AG04450 (cell line): ENCODE results near the gene ENOX1. TPM values are rescaled to one million over a fixed set of nuclear protein-coding genes. Genes with fewer than 3 reads are reported as not detected.

Experiments
- CTCF ChIA-PET: fragments of 300-600, 350-600 bp; formaldehyde crosslinking; extraction: SDS; loops from one replicate; lab custom pipeline; 2022; ENCODE audit warnings: antibody characterized with exemption, inconsistent platforms; lab: Charles Lee
- POLR2A ChIA-PET: fragments of 350-600 bp; formaldehyde crosslinking; extraction: SDS; loops from one replicate; lab custom pipeline; 2021; ENCODE audit warnings: antibody characterized with exemption, inconsistent platforms; lab: Yijun Ruan, JAX
- DNase-seq: peaks from one replicate; pipeline ENCODE4 v3.0.0-alpha.2; 2011; ENCODE audit warnings: low read depth, low spot score
- H3K27ac ChIP-seq: one replicate; pipeline ENCODE4 v1.5.1; 2012; ENCODE audit warnings: low read depth, low read length, control low read depth
- H3K27me3 ChIP-seq: one replicate; pipeline ENCODE4 v1.6.0; 2012; ENCODE audit warnings: low read length; ENCODE audit not compliant: control insufficient read depth, insufficient read depth
- H3K4me3 ChIP-seq: 2 replicates; pipeline ENCODE4 v1.5.1; 2011; ENCODE audit warnings: mild to moderate bottlenecking, low read depth, low read length, control low read depth
- H3K9me3 ChIP-seq: 2 replicates; pipeline ENCODE4 v1.5.1; 2012; ENCODE audit warnings: low read length; ENCODE audit not compliant: control insufficient read depth, insufficient read depth
- CTCF ChIP-seq: IDR thresholded peaks from 2 replicates; pipeline ENCODE4 v1.5.1; 2011; ENCODE audit warnings: low read depth, low read length, control low read depth, inconsistent platforms
- polyA plus RNA-seq: library from polyadenylated mRNA; depleted of rRNA; stranded (reverse); fragments of >200 nt; gene quantifications from 2 replicates; pipeline ENCODE4 v1.2.3, GENCODE V29; 2011

The ENOX1 gene
- polyA plus RNA-seq, 1 experiment: 3.9 TPM

- no peak overlapping the region for H3K27ac ChIP-seq
- ChIA-PET CTCF (interaction anchor here (0.5 kb wide), 1 partner anchor 24 kb away, joined by 3 read pairs; no protein-coding TSS in a partner anchor), POLR2A (no interaction called here)
- H3K9me3 ChIP-seq: no peaks in the 10 kb centered on the region
- H3K27me3 ChIP-seq: no peaks in the 10 kb centered on the region
- DNase-seq: no peak
- no peak overlapping the region for H3K4me3 ChIP-seq
- no peak for TF ChIP-seq CTCF
These were observed 172.7 kb downstream of the ENOX1 start for GRCh38 chr13:43614063-43614462.

GRCh38 chr13:43611281-43612273 lies 175.2 kb downstream of the ENOX1 start:
- no peak for TF ChIP-seq CTCF
- no peak overlapping the region for H3K27ac ChIP-seq
- no peaks in the 10 kb centered on the region for H3K27me3 ChIP-seq
- H3K9me3 ChIP-seq: no peaks in the 10 kb centered on the region
- ChIA-PET CTCF (no interaction called here), POLR2A (no interaction called here)
- no peak overlapping the region for H3K4me3 ChIP-seq
- DNase-seq: no peak

- no peak for DNase-seq
- CTCF ChIA-PET: no interaction called here
- POLR2A ChIA-PET: interaction anchor here (0.6 kb wide), 1 partner anchor 527 kb away, joined by 3 read pairs; no protein-coding TSS in a partner anchor
These were observed 178.2 kb downstream of the ENOX1 start for GRCh38 chr13:43608400-43609137.

GRCh38 chr13:43597599-43597945 lies 189.2 kb downstream of the ENOX1 start:
- H3K4me3 ChIP-seq: no peak overlapping the region
- no peaks in the 10 kb centered on the region for H3K9me3 ChIP-seq
- TF ChIP-seq CTCF: no peak
- H3K27me3 ChIP-seq: no peaks in the 10 kb centered on the region
- no peak overlapping the region for H3K27ac ChIP-seq
- no peak for DNase-seq
- POLR2A ChIA-PET: no interaction called here
- CTCF ChIA-PET: no interaction called here

More at GRCh38 chr13:43608400-43609137, 178.2 kb downstream of the ENOX1 start:
- no peaks in the 10 kb centered on the region for H3K9me3 ChIP-seq
- no peak overlapping the region for H3K4me3 ChIP-seq
- TF ChIP-seq CTCF: no peak
- no peaks in the 10 kb centered on the region for H3K27me3 ChIP-seq
- H3K27ac ChIP-seq: no peak overlapping the region
